Fibroblast of lung (primary cell): Measurements from ENCODE around the gene TEC. TPM values are rescaled to one million over a fixed set of nuclear protein-coding genes. Genes with fewer than 3 reads are reported as not detected.

Source experiments
- DNase-seq, 2 donors: peaks; one replicate each; pipeline versions ENCODE4 v3.0.0 to v3.0.0-alpha.2; 2010; ENCODE audit warnings: low read depth in 2 of 2
- H2AFZ ChIP-seq: 2 replicates; pipeline ENCODE4 v1.5.1; 2012; ENCODE audit warnings: low read length, control low read depth, inconsistent platforms
- H3K27ac ChIP-seq: 2 replicates; pipeline ENCODE4 v1.5.1; 2011; ENCODE audit warnings: low read length, control low read depth; ENCODE audit not compliant: insufficient read depth
- H3K27me3 ChIP-seq: 2 replicates; pipeline ENCODE4 v1.5.1; 2011; ENCODE audit warnings: mild to moderate bottlenecking, low read length; ENCODE audit not compliant: control insufficient read depth, insufficient read depth
- H3K36me3 ChIP-seq: 2 replicates; pipeline ENCODE4 v1.5.1; 2011; ENCODE audit warnings: low read length; ENCODE audit not compliant: control insufficient read depth, insufficient read depth
- H3K4me1 ChIP-seq: 2 replicates; pipeline ENCODE4 v1.5.1; 2011; ENCODE audit warnings: low read length; ENCODE audit not compliant: control insufficient read depth, insufficient read depth; ENCODE audit errors: extremely low read depth
- H3K4me2 ChIP-seq: 2 replicates; pipeline ENCODE4 v1.5.1; 2011; ENCODE audit warnings: low read length, control low read depth; ENCODE audit not compliant: insufficient read depth; ENCODE audit errors: extremely low read depth
- H3K4me3 ChIP-seq, 4 experiments: fragments of 200-600 bp in 1 of 4; sonication (generic) in 1 of 4; replicated peaks in 1 of 4; 2 replicates each; pipeline ENCODE4 v1.5.1; 2011 to 2016; ENCODE audit warnings: low read length in 4 of 4, low read depth in 3 of 4, mild to moderate bottlenecking in 3 of 4, control low read depth in 2 of 4, inconsistent platforms in 1 of 4, mixed read lengths in 1 of 4; ENCODE audit not compliant: insufficient read depth in 1 of 4; ENCODE audit errors: control extremely low read depth in 1 of 4
- H3K79me2 ChIP-seq: 2 replicates; pipeline ENCODE4 v1.5.1; 2012; ENCODE audit warnings: mild to moderate bottlenecking, low read length, inconsistent platforms; ENCODE audit not compliant: control insufficient read depth, insufficient read depth
- H3K9ac ChIP-seq: 2 replicates; pipeline ENCODE4 v1.5.1; 2011; ENCODE audit warnings: mild to moderate bottlenecking, low read length, control low read depth; ENCODE audit not compliant: insufficient read depth
- H3K9me3 ChIP-seq: 2 replicates; pipeline ENCODE4 v1.5.1; 2012; ENCODE audit warnings: low read depth, low read length; ENCODE audit not compliant: control insufficient read depth, insufficient read depth
- H4K20me1 ChIP-seq: 2 replicates; pipeline ENCODE4 v1.5.1; 2011; ENCODE audit warnings: low read length; ENCODE audit not compliant: control insufficient read depth, insufficient read depth; ENCODE audit errors: extremely low read depth
- EZH2 ChIP-seq: IDR thresholded peaks from 2 replicates; pipeline ENCODE4 v1.5.1; 2012; ENCODE audit warnings: low read length, control low read depth, mild to moderate bottlenecking; ENCODE audit errors: missing control alignments
- polyA plus RNA-seq, 2 donors: library from polyadenylated mRNA; depleted of rRNA in 1 of 2; stranded (reverse) in 1 of 2; unstranded in 1 of 2; fragments of >200 nt; gene quantifications; 2 replicates each; pipeline ENCODE4 v1.2.1, GENCODE V29; 2011 to 2012; ENCODE audit warnings: missing spikeins in 1 of 2
- total RNA-seq: library from RNA; depleted of rRNA; stranded (reverse); fragments of >200 nt; gene quantifications from 2 replicates; pipeline ENCODE4 v1.2.1, GENCODE V29; 2014
- TF ChIP-seq, protein P1 (sequence below), 2 donors: IDR thresholded peaks in 1 of 2; conservative IDR thresholded peaks in 1 of 2; 1 replicate in 1 of 2; 2 replicates in 1 of 2; pipeline ENCODE4 v1.5.1; 2011 to 2012; ENCODE audit warnings: low read length in 2 of 2, control low read depth in 1 of 2, inconsistent platforms in 1 of 2, low read depth in 1 of 2, mild to moderate bottlenecking in 1 of 2

TEC gene
- total and polyA plus RNA-seq, 2 donors (not counting 1 experiment from before 2014, with no cell fraction given), result 0.79 to 5.3 TPM

DNA sequence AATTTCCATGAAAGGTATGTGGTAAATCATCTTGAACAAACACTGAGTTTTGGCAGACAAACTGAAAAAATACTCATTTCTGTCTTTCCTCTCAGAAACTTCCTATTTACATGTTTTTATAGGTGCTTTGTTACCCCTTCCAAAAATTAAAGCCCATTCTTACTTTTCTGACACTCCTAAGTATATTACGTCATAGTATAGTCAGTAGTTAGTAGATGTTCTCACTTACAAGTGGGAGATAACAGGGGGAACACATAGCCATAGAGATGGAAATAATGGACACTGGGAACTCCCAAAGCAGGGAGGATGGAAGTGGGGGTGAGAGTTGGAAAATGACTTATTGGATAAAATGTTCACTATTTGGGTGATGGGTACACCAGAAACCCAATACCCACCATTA, 164.4 kb downstream of the TEC start:
- TF ChIP-seq, protein P1, sequence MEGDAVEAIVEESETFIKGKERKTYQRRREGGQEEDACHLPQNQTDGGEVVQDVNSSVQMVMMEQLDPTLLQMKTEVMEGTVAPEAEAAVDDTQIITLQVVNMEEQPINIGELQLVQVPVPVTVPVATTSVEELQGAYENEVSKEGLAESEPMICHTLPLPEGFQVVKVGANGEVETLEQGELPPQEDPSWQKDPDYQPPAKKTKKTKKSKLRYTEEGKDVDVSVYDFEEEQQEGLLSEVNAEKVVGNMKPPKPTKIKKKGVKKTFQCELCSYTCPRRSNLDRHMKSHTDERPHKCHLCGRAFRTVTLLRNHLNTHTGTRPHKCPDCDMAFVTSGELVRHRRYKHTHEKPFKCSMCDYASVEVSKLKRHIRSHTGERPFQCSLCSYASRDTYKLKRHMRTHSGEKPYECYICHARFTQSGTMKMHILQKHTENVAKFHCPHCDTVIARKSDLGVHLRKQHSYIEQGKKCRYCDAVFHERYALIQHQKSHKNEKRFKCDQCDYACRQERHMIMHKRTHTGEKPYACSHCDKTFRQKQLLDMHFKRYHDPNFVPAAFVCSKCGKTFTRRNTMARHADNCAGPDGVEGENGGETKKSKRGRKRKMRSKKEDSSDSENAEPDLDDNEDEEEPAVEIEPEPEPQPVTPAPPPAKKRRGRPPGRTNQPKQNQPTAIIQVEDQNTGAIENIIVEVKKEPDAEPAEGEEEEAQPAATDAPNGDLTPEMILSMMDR (conservative IDR thresholded peaks at IDR 0.05 in 1 of 2, IDR thresholded peaks at IDR 0.05 in 1 of 2; ENCODE audit: low read depth in 1 of 2, low read length in 2 of 2), result no peak
- no peak for TF ChIP-seq EZH2
- no peaks in the 10 kb centered on the region for H3K79me2 ChIP-seq
- no peak overlapping the region for H2AFZ ChIP-seq
- no peaks in the 10 kb centered on the region for H4K20me1 ChIP-seq
- H3K4me2 ChIP-seq, result no peak overlapping the region
- no peak for DNase-seq
- H3K9me3 ChIP-seq, result no peaks in the 10 kb centered on the region
- H3K36me3 ChIP-seq, result no peaks in the 10 kb centered on the region
- no peak overlapping the region for H3K9ac ChIP-seq
- no peak overlapping the region for H3K27ac ChIP-seq
- H3K27me3 ChIP-seq, result no peaks in the 10 kb centered on the region
- no peaks in the 10 kb centered on the region for H3K4me1 ChIP-seq
- no peak overlapping the region for H3K4me3 ChIP-seq

DNA sequence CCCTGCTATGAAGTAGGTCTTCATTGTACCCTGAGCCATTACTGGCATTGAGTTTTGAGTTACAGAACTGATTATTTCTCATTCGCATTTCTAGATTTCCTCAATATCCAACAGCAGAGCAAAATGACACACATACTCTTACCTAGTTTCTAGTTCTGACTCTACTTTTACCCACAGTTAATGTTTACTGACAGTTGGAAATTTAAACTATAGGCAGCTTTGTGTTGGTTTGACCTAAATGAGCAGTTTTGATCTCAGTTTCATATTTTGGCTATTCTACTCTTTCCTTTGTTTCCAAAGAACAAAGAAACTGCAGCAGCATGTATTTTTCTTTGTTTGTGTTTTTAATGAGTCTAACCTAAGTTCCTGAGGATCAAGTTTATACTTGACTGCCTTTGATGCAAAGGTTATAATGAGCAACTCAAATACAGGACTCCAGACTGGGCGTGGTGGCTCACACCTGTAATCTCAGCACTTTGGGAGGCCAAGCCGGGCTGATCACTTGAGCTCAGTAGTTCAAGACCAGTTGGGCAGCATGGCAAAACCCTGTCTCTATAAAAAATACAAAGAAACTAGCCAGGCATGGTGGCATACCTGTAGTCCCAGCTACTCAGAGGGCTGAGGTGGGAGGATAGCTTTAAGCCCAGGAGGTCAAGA, 166.0 kb downstream of the TEC start:
- Histone ChIP-seq H3K79me2 (no peaks in the 10 kb centered on the region), H4K20me1 (no peaks in the 10 kb centered on the region), H3K27me3 (no peaks in the 10 kb centered on the region), H3K36me3 (no peaks in the 10 kb centered on the region), H3K27ac (no peak overlapping the region), H3K4me2 (no peak overlapping the region), H2AFZ (no peak overlapping the region), H3K9me3 (no peaks in the 10 kb centered on the region), H3K9ac (no peak overlapping the region), H3K4me3 (no peak overlapping the region), H3K4me1 (no peaks in the 10 kb centered on the region)
- DNase-seq, result no peak
- TF ChIP-seq EZH2, result no peak
- TF ChIP-seq, protein P1 (conservative IDR thresholded peaks at IDR 0.05 in 1 of 2, IDR thresholded peaks at IDR 0.05 in 1 of 2; ENCODE audit: low read depth in 1 of 2, low read length in 2 of 2), result no peak

DNA sequence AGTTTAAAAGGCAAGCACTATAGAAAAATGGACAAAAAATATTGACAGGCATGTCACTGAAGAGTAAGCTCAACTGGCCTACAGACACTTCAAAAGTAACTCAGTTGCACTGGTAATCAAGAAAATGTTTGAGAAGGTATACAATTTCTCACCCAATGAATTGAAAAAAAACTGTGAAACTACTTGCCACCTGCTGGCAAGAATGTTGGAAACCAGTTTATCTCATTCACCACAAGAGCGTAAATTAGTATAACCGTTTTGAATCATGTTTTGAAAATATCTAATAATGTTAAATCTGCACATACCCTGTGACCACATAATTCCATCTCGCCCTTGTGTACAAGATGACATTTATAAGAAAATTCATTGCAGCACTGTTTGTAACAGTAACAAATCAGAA, 167.3 kb downstream of the TEC start:
- Histone ChIP-seq H3K27me3 (no peaks in the 10 kb centered on the region), H4K20me1 (no peaks in the 10 kb centered on the region), H3K9ac (no peak overlapping the region), H3K4me3 (no peak overlapping the region), H3K27ac (no peak overlapping the region), H3K4me1 (no peaks in the 10 kb centered on the region), H3K36me3 (no peaks in the 10 kb centered on the region), H2AFZ (no peak overlapping the region), H3K79me2 (no peaks in the 10 kb centered on the region), H3K9me3 (no peaks in the 10 kb centered on the region), H3K4me2 (no peak overlapping the region)
- TF ChIP-seq, protein P1 (conservative IDR thresholded peaks at IDR 0.05 in 1 of 2, IDR thresholded peaks at IDR 0.05 in 1 of 2; ENCODE audit: low read depth in 1 of 2, low read length in 2 of 2), result no peak
- no peak for TF ChIP-seq EZH2
- no peak for DNase-seq
